ENCODE results near the gene FBXO10. TPM values are rescaled to one million over a fixed set of nuclear protein-coding genes. Genes with fewer than 3 reads are reported as not detected.

The FBXO10 gene
- total RNA-seq, 3 donors from 2014 or later: 5.1 to 6.9 (median 5.9) TPM

DNA sequence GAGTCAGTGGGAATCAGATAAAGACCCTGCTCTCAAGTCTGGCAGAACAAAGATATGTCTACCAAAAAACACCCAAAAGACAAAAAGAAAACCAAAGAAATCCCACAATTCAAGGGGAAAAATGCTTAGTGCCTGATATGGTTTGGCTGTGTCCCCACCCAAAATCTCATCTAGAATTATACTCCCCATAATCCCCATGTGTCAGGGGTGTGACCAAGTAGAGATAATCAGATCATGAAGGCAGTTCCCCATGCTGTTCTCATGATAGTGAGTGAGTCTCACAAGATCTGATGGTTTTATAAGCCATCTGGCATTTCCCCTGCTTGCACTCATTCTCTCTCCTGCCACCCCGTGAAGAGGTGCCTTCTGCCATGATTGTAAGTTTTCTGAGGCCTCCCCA is 13.4 kb downstream of the FBXO10 start:
- DNase-seq (ENCODE audit: low spot score in 2 of 2): no peak
- no peaks in the 10 kb centered on the region for H3K27me3 ChIP-seq
- no peaks in the 10 kb centered on the region for H3K36me3 ChIP-seq
- no peak overlapping the region for H3K27ac ChIP-seq
- H3K4me3 ChIP-seq: no peak overlapping the region
- intact Hi-C loops (cut with DNase I; ENCODE audit: low total_unique reads): no loop called here
- no peaks in the 10 kb centered on the region for H3K9me3 ChIP-seq
- H3K4me1 ChIP-seq: no peaks in the 10 kb centered on the region
- no peak for TF ChIP-seq CTCF (IDR thresholded peaks at IDR 0.05)
- no peak for TF ChIP-seq POLR2A (IDR thresholded peaks at IDR 0.05)
- no peak for TF ChIP-seq POLR2AphosphoS5 (IDR thresholded peaks at IDR 0.05)

GRCh38 chr9:37561682-37562081 is 14.5 kb downstream of the FBXO10 start:
- H3K4me1 ChIP-seq: no peaks in the 10 kb centered on the region
- TF ChIP-seq POLR2AphosphoS5 (IDR thresholded peaks at IDR 0.05): no peak
- TF ChIP-seq CTCF (IDR thresholded peaks at IDR 0.05): no peak
- no peak for TF ChIP-seq POLR2A (IDR thresholded peaks at IDR 0.05)

DNA sequence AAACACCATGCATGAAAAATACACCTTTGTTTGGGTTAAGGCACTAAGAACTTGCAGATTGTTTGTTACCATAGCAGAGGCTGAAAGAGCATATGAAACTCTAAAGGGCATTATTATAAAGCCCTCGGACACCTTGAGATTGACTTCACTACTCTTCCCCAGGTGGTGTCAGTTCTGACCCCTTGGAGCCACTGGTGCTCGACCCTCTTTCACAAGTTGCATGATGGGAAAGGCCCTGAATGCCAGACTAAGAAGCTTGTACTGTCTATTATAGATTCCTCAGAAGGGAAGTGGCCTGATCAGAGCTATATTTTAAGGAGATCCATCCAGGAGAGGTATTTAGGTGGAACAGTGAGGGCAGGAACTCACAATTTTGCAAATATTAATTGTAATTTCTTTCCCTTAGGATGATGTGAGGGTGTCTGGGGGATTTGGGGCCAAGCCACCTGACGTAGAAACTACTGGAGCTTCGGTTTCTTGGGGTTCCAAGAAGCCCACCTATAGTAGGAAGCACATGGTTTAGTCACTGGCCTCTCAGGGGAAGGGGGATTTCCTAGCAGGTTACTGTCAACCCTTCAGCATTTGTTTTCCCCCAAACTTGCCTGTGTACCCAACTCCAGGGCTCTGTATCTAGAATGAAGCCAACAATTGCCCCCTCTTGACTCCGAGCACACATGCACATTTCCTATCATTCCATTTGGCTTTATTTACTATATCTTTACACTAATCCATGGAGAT is 16.2 kb downstream of the FBXO10 start:
- no peak for TF ChIP-seq POLR2AphosphoS5 (IDR thresholded peaks at IDR 0.05)
- TF ChIP-seq POLR2A (IDR thresholded peaks at IDR 0.05): no peak
- no peak for TF ChIP-seq CTCF (IDR thresholded peaks at IDR 0.05)
- no peak overlapping the region for H3K4me3 ChIP-seq
- no peaks in the 10 kb centered on the region for H3K9me3 ChIP-seq
- H3K4me1 ChIP-seq: no peaks in the 10 kb centered on the region
- no peaks in the 10 kb centered on the region for H3K27me3 ChIP-seq
- no peaks in the 10 kb centered on the region for H3K36me3 ChIP-seq
- H3K27ac ChIP-seq: no peak overlapping the region
- intact Hi-C loops (cut with DNase I; ENCODE audit: low total_unique reads): no loop called here
- no peak for DNase-seq (ENCODE audit: low spot score in 2 of 2)

More at GRCh38 chr9:37561682-37562081, 14.5 kb downstream of the FBXO10 start:
- no peak for DNase-seq (ENCODE audit: low spot score in 2 of 2)
- H3K4me3 ChIP-seq: no peak overlapping the region
- H3K27ac ChIP-seq: no peak overlapping the region
- H3K9me3 ChIP-seq: no peaks in the 10 kb centered on the region
- H3K27me3 ChIP-seq: no peaks in the 10 kb centered on the region
- no peaks in the 10 kb centered on the region for H3K36me3 ChIP-seq
- intact Hi-C loops (cut with DNase I; ENCODE audit: low total_unique reads): no loop called here

GRCh38 chr9:37559125-37559524 is 17.1 kb downstream of the FBXO10 start:
- no peak for TF ChIP-seq POLR2A (IDR thresholded peaks at IDR 0.05)
- TF ChIP-seq CTCF (IDR thresholded peaks at IDR 0.05): no peak
- no peak for TF ChIP-seq POLR2AphosphoS5 (IDR thresholded peaks at IDR 0.05)
- H3K27me3 ChIP-seq: no peaks in the 10 kb centered on the region
- no peaks in the 10 kb centered on the region for H3K36me3 ChIP-seq
- no peak for DNase-seq (ENCODE audit: low spot score in 2 of 2)
- no peaks in the 10 kb centered on the region for H3K9me3 ChIP-seq
- H3K27ac ChIP-seq: no peak overlapping the region
- no peaks in the 10 kb centered on the region for H3K4me1 ChIP-seq
- intact Hi-C loops (cut with DNase I; ENCODE audit: low total_unique reads): no loop called here
- no peak overlapping the region for H3K4me3 ChIP-seq

GRCh38 chr9:37555786-37556185 is 20.4 kb downstream of the FBXO10 start:
- H3K4me1 ChIP-seq: no peaks in the 10 kb centered on the region
- H3K27ac ChIP-seq: no peak overlapping the region
- H3K4me3 ChIP-seq: no peak overlapping the region
- no peak for DNase-seq (ENCODE audit: low spot score in 2 of 2)
- TF ChIP-seq POLR2A (IDR thresholded peaks at IDR 0.05) (no peak), POLR2AphosphoS5 (IDR thresholded peaks at IDR 0.05) (no peak), CTCF (IDR thresholded peaks at IDR 0.05) (no peak)
- H3K36me3 ChIP-seq: no peaks in the 10 kb centered on the region
- no peaks in the 10 kb centered on the region for H3K27me3 ChIP-seq
- no peaks in the 10 kb centered on the region for H3K9me3 ChIP-seq
- intact Hi-C loops (cut with DNase I; ENCODE audit: low total_unique reads): no loop called here

Measured in breast epithelium (tissue), 4 donors.